Adipocyte (in vitro differentiated cells): ENCODE data around the gene AGAP2.
"Not testable (repeated sequence)": the region's sequence is repeated elsewhere in the genome, so short reads cannot be mapped to it uniquely, and the experiment has no call there.

Experiments
- DNase-seq: peaks from one replicate; pipeline ENCODE4 v3.0.0-alpha.2; 2015; ENCODE audit warnings: low read depth
- H3K27me3 ChIP-seq: replicated peaks from 2 replicates; pipeline ENCODE4 v1.7.0; 2013; ENCODE audit warnings: mild to moderate bottlenecking, low read length, moderate library complexity; ENCODE audit not compliant: control insufficient read depth, insufficient read depth
- H3K36me3 ChIP-seq: 2 replicates; pipeline ENCODE4 v1.7.0; 2013; ENCODE audit warnings: low read length, mild to moderate bottlenecking, moderate library complexity; ENCODE audit not compliant: control insufficient read depth, insufficient read depth, severe bottlenecking
- H3K4me1 ChIP-seq: 2 replicates; pipeline ENCODE4 v1.7.0; 2013; ENCODE audit warnings: mild to moderate bottlenecking, low read length, moderate library complexity; ENCODE audit not compliant: control insufficient read depth, insufficient read depth
- H3K4me3 ChIP-seq: 2 replicates; pipeline ENCODE4 v1.7.0; 2013; ENCODE audit warnings: mild to moderate bottlenecking, low read length, moderate library complexity
- H3K9ac ChIP-seq: 2 replicates; pipeline ENCODE4 v1.7.0; 2013; ENCODE audit warnings: mild to moderate bottlenecking, low read length, moderate library complexity
- H3K9me3 ChIP-seq: 2 replicates; pipeline ENCODE4 v1.7.0; 2013; ENCODE audit warnings: mild to moderate bottlenecking, low read length, moderate library complexity; ENCODE audit not compliant: control insufficient read depth

AGAP2 gene

DNA sequence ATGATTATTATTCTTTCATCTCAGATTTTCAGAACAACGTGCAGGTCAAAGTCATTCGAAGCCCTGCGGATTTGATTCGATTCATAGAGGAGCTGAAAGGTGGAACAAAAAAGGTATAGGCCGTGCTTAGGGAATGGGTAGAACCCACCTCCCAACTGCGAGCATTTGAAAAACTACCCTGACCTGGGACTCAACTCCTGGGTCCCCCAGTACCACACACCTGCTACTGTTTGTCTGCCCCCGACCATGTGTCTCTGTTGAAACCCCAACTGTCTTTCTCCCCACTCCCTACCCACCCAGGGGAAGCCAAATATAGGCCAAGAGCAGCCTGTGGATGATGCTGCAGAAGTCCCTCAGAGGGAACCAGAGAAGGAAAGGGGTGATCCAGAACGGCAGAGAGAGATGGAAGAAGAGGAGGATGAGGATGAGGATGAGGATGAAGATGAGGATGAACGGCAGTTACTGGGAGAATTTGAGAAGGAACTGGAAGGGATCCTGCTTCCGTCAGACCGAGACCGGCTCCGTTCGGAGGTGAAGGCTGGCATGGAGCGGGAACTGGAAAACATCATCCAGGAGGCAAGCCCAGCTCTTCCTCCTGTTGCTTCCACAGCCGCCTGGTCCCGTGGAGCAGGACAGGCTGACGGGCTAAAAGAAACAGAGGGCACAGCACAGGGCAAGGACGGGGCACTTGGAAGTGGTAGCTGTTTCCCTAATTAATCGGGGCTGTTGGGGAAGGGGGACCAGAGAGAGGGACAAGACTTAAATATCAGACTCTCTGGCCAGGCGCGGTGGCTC lies 20.5 kb downstream of the AGAP2 start:
- H3K4me3 ChIP-seq: no peak overlapping the region
- no peak overlapping the region for H3K9ac ChIP-seq
- H3K27me3 ChIP-seq: no peaks in the 10 kb centered on the region
- H3K36me3 ChIP-seq: peaks cover 63% of the 10 kb centered on the region
- DNase-seq: no peak
- H3K9me3 ChIP-seq: no peaks in the 10 kb centered on the region
- H3K4me1 ChIP-seq: no peaks in the 10 kb centered on the region

GRCh38 chr12:57717131-57717530 lies 21.4 kb downstream of the AGAP2 start:
- no peak overlapping the region for H3K9ac ChIP-seq
- no peak overlapping the region for H3K4me3 ChIP-seq
- peaks cover 1% of the 10 kb centered on the region for H3K9me3 ChIP-seq
- H3K4me1 ChIP-seq: no peaks in the 10 kb centered on the region
- peaks cover 67% of the 10 kb centered on the region for H3K36me3 ChIP-seq
- H3K27me3 ChIP-seq: no peaks in the 10 kb centered on the region
- DNase-seq: no peak

DNA sequence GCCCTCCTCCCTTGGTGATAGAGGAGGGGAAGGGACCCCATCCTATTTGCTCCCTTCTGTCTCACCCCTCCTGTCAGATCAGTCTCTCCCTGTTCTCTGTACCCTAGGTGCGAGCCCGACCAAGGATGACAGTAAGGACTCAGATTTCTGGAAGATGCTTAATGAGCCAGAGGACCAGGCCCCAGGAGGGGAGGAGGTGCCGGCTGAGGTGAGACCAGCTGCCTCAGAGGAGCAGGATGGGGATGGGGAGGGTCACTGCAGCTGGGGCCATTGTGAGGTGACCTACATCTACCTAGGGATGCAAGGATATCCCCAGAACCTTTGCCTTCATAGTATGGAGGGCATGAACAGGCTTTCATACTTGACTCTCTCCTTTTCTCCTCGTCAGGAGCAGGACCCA lies 22.2 kb downstream of the AGAP2 start:
- no peak for DNase-seq
- H3K9me3 ChIP-seq: peaks cover 5% of the 10 kb centered on the region
- H3K4me3 ChIP-seq: no peak overlapping the region
- peaks cover 65% of the 10 kb centered on the region for H3K36me3 ChIP-seq
- H3K9ac ChIP-seq: no peak overlapping the region
- H3K4me1 ChIP-seq: no peaks in the 10 kb centered on the region
- H3K27me3 ChIP-seq: no peaks in the 10 kb centered on the region

DNA sequence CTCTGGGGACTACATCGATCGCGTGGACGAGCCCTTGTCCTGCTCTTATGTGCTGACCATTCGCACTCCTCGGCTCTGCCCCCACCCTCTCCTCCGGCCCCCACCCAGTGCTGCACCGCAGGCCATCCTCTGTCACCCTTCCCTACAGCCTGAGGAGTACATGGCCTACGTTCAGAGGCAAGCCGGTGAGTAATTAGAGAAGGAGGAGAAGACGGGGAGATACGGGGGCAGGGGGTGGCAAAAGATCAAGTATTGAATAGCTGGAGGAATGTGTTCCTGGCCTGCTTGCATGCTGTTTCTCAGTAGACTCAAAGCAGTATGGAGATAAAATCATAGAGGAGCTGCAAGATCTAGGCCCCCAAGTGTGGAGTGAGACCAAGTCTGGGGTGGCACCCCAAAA lies 22.8 kb downstream of the AGAP2 start:
- no peak for DNase-seq

GRCh38 chr12:57715036-57715748 lies 23.4 kb downstream of the AGAP2 start:
- not testable (repeated sequence) for DNase-seq, H3K4me3 ChIP-seq, H3K9me3 ChIP-seq, H3K27me3 ChIP-seq, H3K9ac ChIP-seq, H3K4me1 ChIP-seq
- H3K36me3 ChIP-seq: peaks cover 54% of the 10 kb centered on the region

More for the DNA sequence above, 22.8 kb downstream of the AGAP2 start:
- Histone ChIP-seq H3K27me3 (no peaks in the 10 kb centered on the region), H3K4me1 (no peaks in the 10 kb centered on the region), H3K9ac (no peak overlapping the region), H3K4me3 (no peak overlapping the region), H3K9me3 (peaks cover 5% of the 10 kb centered on the region), H3K36me3 (peaks cover 60% of the 10 kb centered on the region)

DNA sequence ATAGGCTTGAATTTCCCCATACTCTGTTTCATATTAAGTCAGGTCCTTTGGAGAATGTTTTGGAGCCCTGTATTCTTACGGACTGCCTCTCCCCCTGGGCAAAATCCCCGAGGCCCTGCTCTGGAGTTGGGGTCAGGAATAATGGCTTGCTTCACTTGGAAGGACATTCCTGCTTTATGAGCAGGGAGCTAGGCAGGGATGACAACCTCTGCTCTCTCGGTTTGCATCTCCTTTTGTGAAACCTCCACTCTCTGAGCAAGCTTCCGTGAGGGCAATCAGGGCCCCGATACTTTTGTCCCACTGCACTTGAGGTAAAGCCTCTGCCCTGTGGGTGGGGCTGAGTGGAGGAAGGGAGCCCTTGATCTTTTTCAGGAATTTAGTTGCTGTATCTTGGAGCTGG lies 25.3 kb downstream of the AGAP2 start:
- Histone ChIP-seq H3K4me1 (no peaks in the 10 kb centered on the region), H3K9ac (no peak overlapping the region), H3K36me3 (peaks cover 34% of the 10 kb centered on the region), H3K27me3 (no peaks in the 10 kb centered on the region), H3K4me3 (no peak overlapping the region), H3K9me3 (peaks cover 5% of the 10 kb centered on the region)
- no peak for DNase-seq

DNA sequence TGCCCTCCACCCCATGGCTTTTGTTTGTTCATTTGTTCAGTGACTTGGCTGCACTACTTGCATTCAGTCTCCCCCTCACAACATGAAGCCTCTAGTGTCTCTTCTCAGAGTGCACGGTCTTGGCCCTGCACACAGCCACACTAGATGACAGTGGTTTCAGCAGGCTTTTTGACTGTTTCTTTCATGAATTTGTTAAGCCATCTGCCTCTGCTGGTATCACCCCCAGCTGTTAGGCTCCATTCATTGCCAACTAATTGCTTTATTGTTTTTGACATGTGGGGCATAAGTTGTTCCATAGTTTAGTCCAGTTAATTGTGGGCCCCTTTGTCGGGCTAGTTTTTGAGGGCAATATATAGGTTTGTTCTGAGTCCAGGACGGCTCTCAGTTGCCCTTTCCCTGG lies 25.8 kb downstream of the AGAP2 start:
- no peak overlapping the region for H3K4me3 ChIP-seq
- no peaks in the 10 kb centered on the region for H3K4me1 ChIP-seq
- no peak overlapping the region for H3K9ac ChIP-seq
- H3K9me3 ChIP-seq: peaks cover 5% of the 10 kb centered on the region
- no peaks in the 10 kb centered on the region for H3K27me3 ChIP-seq
- no peak for DNase-seq
- H3K36me3 ChIP-seq: peaks cover 29% of the 10 kb centered on the region

- H3K9me3 ChIP-seq: peaks cover 5% of the 10 kb centered on the region
- no peak for DNase-seq
- peaks cover 31% of the 10 kb centered on the region for H3K36me3 ChIP-seq
- H3K4me1 ChIP-seq: no peaks in the 10 kb centered on the region
- H3K27me3 ChIP-seq: no peaks in the 10 kb centered on the region
- no peak overlapping the region for H3K4me3 ChIP-seq
- no peak overlapping the region for H3K9ac ChIP-seq
Measured at GRCh38 chr12:57708296-57708695, 30.2 kb downstream of the AGAP2 start.

DNA sequence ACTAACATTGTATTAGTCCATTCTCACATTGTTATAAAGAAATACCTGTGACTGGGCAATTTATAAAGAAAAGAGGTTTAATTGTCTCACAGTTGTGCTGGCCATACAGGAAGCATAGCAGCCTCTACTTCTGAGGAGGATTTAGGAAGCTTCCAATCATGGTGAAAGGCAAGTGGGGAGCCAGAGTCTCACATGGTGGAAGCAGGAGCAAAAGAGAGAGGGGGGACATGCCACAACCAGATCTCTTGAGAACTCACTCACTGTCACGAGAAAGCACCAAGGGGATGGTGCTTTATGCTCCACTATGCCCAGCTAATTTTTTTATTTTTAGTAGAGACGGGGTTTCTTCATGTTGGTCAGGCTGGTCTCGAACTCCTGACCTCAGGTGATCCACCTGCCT lies 31.3 kb downstream of the AGAP2 start:
- Histone ChIP-seq H3K9me3 (peaks cover 5% of the 10 kb centered on the region), H3K9ac (no peak overlapping the region), H3K36me3 (peaks cover 33% of the 10 kb centered on the region), H3K4me1 (no peaks in the 10 kb centered on the region), H3K27me3 (no peaks in the 10 kb centered on the region), H3K4me3 (no peak overlapping the region)
- no peak for DNase-seq

- no peaks in the 10 kb centered on the region for H3K27me3 ChIP-seq
- H3K4me1 ChIP-seq: no peaks in the 10 kb centered on the region
- no peak overlapping the region for H3K9ac ChIP-seq
- no peak overlapping the region for H3K4me3 ChIP-seq
- H3K9me3 ChIP-seq: no peaks in the 10 kb centered on the region
- no peak for DNase-seq
- peaks cover 57% of the 10 kb centered on the region for H3K36me3 ChIP-seq
Measured at GRCh38 chr12:57700317-57700716, 38.2 kb downstream of the AGAP2 start.

DNA sequence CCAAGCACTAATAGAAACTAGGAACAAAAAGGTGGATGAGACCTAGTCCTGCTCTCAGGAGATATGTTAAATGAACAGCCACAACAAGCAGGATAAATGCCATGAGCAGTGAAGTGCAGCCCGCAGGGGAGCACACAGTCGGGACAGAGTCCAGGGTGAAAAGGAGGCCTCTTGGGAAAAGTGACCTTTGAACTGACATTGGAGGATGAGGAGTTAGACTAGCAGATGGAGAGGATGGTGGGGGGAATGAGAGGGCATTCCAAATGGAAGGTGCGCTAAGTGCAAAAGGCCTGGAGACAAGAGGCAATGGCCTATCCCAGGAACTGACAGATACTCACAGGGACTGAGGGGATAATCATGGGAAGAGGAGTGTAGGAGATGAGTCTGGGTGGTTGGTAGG lies 40.1 kb downstream of the AGAP2 start:
- Histone ChIP-seq H3K9me3 (no peaks in the 10 kb centered on the region), H3K9ac (no peak overlapping the region), H3K4me3 (no peak overlapping the region), H3K27me3 (no peaks in the 10 kb centered on the region), H3K36me3 (peaks cover 47% of the 10 kb centered on the region), H3K4me1 (peaks cover 8% of the 10 kb centered on the region)
- DNase-seq: no peak
